Activated T-helper 1 cell treated with anti-CD3 and anti-CD28 coated beads, Interleukin-12 subunit alpha, Interleukin-12 subunit beta, Interleukin-2, Interleukin-4 antibody, amounts not matched to agents 30 ng/mL and 10 ng/mL and 1 ng/mL, durations not matched to agents 14 hours and 24 hours and 36 hours (primary cell): ENCODE data around the gene TRAK1. TPM values are rescaled to one million over a fixed set of nuclear protein-coding genes. Genes with fewer than 3 reads are reported as not detected.

Experiments used
- DNase-seq: peaks from one replicate; pipeline ENCODE4 v3.0.0; 2021; ENCODE audit warnings: low spot score
- H3K27ac Mint-ChIP-seq: one replicate; pipeline ENCODE4 v1.8.0; 2021; ENCODE audit warnings: mild to moderate bottlenecking, mixed read lengths
- H3K27me3 Mint-ChIP-seq: one replicate; pipeline ENCODE4 v1.8.0; 2022; ENCODE audit warnings: mild to moderate bottlenecking, moderate library complexity, mixed read lengths; ENCODE audit not compliant: insufficient read depth
- H3K36me3 Mint-ChIP-seq: one replicate; pipeline ENCODE4 v1.8.0; 2021; ENCODE audit warnings: low read depth, mixed read lengths
- H3K4me1 Mint-ChIP-seq: one replicate; pipeline ENCODE4 v1.8.0; 2021; ENCODE audit warnings: low read depth, mixed read lengths
- H3K4me3 Mint-ChIP-seq: one replicate; pipeline ENCODE4 v1.8.0; 2021; ENCODE audit warnings: mild to moderate bottlenecking, moderate library complexity, mixed read lengths
- H3K9me3 Mint-ChIP-seq: one replicate; pipeline ENCODE4 v1.8.0; 2021; ENCODE audit warnings: mixed read lengths
- intact Hi-C: fragments of 100-400 bp; cut with micrococcal nuclease; formaldehyde crosslinking; loops from one replicate; pipeline ENCODE4 v1.15.1; 2024
- total RNA-seq: library from RNA; stranded (reverse); gene quantifications from 2 replicates; pipeline ENCODE4 v1.2.3, GENCODE V29; 2022

TRAK1 gene
- total RNA-seq, 1 donor from 2014 or later, result 32.6 TPM

GRCh38 chr3:42213417-42213816, 122.3 kb downstream of the TRAK1 start:
- intact Hi-C loops, result no loop called here
- no peaks in the 10 kb centered on the region for H3K27me3 Mint-ChIP-seq
- H3K4me1 Mint-ChIP-seq, result peaks cover 46% of the 10 kb centered on the region
- DNase-seq, result no peak
- H3K4me3 Mint-ChIP-seq, result no peak overlapping the region
- peak overlapping the region; percentile 10 for H3K27ac Mint-ChIP-seq
- no peaks in the 10 kb centered on the region for H3K9me3 Mint-ChIP-seq
- H3K36me3 Mint-ChIP-seq, result peaks cover 21% of the 10 kb centered on the region

DNA sequence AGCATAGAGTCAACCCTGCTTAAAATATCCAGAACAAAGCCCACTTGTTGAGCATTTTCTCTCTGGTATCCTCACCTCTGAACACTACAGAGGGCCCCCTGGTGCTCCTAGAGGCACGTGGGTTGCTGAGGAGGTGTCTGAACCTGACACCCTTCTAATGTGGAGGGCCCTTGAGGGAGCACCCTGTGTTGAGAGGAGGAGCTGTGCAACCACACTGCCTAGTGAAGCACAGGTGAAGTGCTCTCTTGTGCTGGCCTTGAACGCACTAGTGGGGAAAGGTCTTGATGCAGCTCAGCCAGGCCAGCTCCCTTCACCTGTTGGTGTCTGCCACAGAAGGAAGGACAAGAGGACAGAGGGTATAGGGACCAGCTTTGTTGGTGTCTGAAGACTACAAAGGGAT, 122.9 kb downstream of the TRAK1 start:
- Mint-ChIP-seq H3K36me3 (peaks cover 19% of the 10 kb centered on the region), H3K27me3 (no peaks in the 10 kb centered on the region), H3K4me1 (peaks cover 46% of the 10 kb centered on the region), H3K27ac (no peak overlapping the region), H3K4me3 (no peak overlapping the region), H3K9me3 (no peaks in the 10 kb centered on the region)
- no peak for DNase-seq
- intact Hi-C loops, result no loop called here

GRCh38 chr3:42214565-42215283, 123.6 kb downstream of the TRAK1 start:
- intact Hi-C loops, result no loop called here
- no peaks in the 10 kb centered on the region for H3K27me3 Mint-ChIP-seq
- H3K36me3 Mint-ChIP-seq, result peaks cover 18% of the 10 kb centered on the region
- H3K4me3 Mint-ChIP-seq, result no peak overlapping the region
- no peak for DNase-seq
- no peaks in the 10 kb centered on the region for H3K9me3 Mint-ChIP-seq
- H3K27ac Mint-ChIP-seq, result peak overlapping the region; percentile 64
- peaks cover 46% of the 10 kb centered on the region for H3K4me1 Mint-ChIP-seq

GRCh38 chr3:42216302-42216701, 125.1 kb downstream of the TRAK1 start:
- H3K36me3 Mint-ChIP-seq, result peaks cover 14% of the 10 kb centered on the region
- no peaks in the 10 kb centered on the region for H3K9me3 Mint-ChIP-seq
- H3K4me3 Mint-ChIP-seq, result no peak overlapping the region
- DNase-seq, result no peak
- H3K27ac Mint-ChIP-seq, result peak overlapping the region; percentile 13
- peaks cover 46% of the 10 kb centered on the region for H3K4me1 Mint-ChIP-seq
- intact Hi-C loops, result no loop called here
- no peaks in the 10 kb centered on the region for H3K27me3 Mint-ChIP-seq

GRCh38 chr3:42216931-42217333, 125.8 kb downstream of the TRAK1 start:
- H3K27ac Mint-ChIP-seq, result no peak overlapping the region
- H3K4me3 Mint-ChIP-seq, result no peak overlapping the region
- intact Hi-C loops, result no loop called here
- peaks cover 46% of the 10 kb centered on the region for H3K4me1 Mint-ChIP-seq
- peaks cover 9% of the 10 kb centered on the region for H3K36me3 Mint-ChIP-seq
- H3K9me3 Mint-ChIP-seq, result no peaks in the 10 kb centered on the region
- no peak for DNase-seq
- H3K27me3 Mint-ChIP-seq, result no peaks in the 10 kb centered on the region

- Mint-ChIP-seq H3K27ac (no peak overlapping the region), H3K9me3 (no peaks in the 10 kb centered on the region), H3K36me3 (peaks cover 15% of the 10 kb centered on the region), H3K4me3 (no peak overlapping the region), H3K27me3 (no peaks in the 10 kb centered on the region), H3K4me1 (peaks cover 22% of the 10 kb centered on the region)
- intact Hi-C loops, result no loop called here
- DNase-seq, result no peak
Measured at GRCh38 chr3:42220436-42221121, 129.4 kb downstream of the TRAK1 start.

DNA sequence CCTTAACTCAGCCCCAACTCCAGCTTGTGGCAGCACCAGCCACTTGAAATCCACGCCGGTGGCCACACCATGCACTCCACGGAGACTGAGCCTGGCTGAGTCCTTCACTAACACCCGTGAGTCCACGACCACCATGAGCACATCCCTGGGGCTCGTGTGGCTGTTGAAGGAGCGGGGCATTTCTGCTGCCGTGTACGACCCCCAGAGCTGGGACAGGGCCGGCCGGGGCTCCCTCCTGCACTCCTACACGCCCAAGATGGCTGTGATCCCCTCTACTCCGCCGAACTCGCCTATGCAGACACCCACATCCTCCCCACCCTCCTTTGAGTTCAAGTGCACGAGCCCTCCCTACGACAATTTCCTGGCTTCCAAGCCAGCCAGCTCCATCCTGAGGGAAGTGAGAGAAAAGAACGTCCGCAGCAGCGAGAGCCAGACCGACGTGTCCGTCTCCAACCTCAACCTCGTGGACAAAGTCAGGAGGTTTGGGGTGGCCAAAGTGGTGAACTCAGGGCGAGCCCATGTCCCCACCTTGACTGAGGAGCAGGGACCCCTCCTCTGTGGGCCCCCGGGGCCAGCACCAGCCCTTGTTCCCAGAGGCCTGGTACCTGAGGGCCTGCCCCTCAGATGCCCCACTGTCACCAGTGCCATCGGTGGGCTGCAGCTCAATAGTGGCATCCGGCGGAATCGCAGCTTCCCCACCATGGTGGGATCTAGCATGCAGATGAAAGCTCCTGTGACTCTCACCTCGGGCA, 132.0 kb downstream of the TRAK1 start:
- intact Hi-C loops, result no loop called here
- Mint-ChIP-seq H3K36me3 (peaks cover 15% of the 10 kb centered on the region), H3K4me3 (no peak overlapping the region), H3K27me3 (no peaks in the 10 kb centered on the region), H3K4me1 (no peaks in the 10 kb centered on the region), H3K27ac (no peak overlapping the region), H3K9me3 (no peaks in the 10 kb centered on the region)
- DNase-seq, result no peak

DNA sequence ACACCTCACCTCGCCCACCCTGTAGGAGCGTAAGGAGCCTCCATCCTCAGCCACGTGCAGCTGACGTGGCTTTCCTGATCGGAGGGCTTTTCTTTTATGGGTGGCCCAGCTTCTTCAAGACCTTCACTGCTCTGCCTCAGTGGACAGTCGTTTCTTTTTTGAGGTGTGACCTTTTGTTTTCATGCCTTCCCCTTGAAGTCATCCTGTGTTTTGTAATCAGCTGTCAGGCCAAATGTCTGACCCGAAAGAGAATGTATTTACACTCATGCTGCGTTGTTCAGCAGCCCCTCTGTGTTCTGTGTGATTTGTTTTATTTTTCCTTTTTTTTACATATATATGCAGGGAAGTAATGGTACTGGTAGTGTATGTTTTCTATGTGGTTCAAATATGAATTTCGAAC, 133.0 kb downstream of the TRAK1 start:
- Mint-ChIP-seq H3K4me3 (no peak overlapping the region), H3K27ac (no peak overlapping the region), H3K27me3 (peaks cover 3% of the 10 kb centered on the region), H3K9me3 (no peaks in the 10 kb centered on the region), H3K4me1 (no peaks in the 10 kb centered on the region), H3K36me3 (peaks cover 15% of the 10 kb centered on the region)
- intact Hi-C loops, result no loop called here
- no peak for DNase-seq

DNA sequence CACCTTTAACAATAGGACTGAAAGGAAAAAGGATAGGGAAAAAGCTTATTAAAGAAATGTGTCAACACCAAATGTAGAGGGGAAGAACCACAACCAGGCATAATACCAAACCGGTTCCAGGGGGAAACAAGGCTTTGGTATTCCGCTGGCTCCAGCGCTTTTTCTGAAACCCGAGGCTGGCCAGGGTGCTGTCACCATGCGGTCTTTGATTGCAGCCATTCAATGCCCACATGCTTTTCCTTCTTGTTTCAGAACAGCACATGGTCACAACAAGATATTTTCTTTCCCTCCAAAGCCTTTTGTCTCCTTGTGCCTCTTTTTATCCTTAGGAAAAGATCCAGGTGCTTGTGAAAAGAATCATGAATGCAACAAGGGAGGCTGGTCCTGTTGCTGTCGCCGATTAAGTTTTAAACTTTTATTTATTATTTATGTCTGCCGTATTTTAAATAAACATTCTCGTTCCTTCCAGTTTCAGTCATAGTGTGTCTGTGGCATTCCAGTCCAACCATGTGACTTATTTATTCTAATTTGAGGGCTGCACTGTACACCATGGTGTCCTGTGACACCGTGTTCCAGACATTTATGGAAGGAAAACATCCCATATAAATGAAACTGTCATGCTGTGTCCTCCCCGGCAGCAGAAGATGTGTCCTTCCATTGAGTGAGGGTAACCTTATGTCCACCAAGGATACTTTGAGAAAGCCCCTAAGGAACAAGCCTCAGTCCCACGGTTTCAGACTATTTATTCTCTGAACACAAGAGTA, 133.7 kb downstream of the TRAK1 start:
- Mint-ChIP-seq H3K27ac (no peak overlapping the region), H3K36me3 (peaks cover 15% of the 10 kb centered on the region), H3K4me1 (no peaks in the 10 kb centered on the region), H3K9me3 (no peaks in the 10 kb centered on the region), H3K4me3 (no peak overlapping the region), H3K27me3 (peaks cover 3% of the 10 kb centered on the region)
- DNase-seq, result no peak
- intact Hi-C loops, result no loop called here

GRCh38 chr3:42225486-42226363, 134.6 kb downstream of the TRAK1 start:
- Mint-ChIP-seq H3K4me3 (no peak overlapping the region), H3K27me3 (peaks cover 3% of the 10 kb centered on the region), H3K27ac (no peak overlapping the region), H3K9me3 (no peaks in the 10 kb centered on the region), H3K36me3 (peaks cover 15% of the 10 kb centered on the region), H3K4me1 (no peaks in the 10 kb centered on the region)
- no peak for DNase-seq
- intact Hi-C loops, result no loop called here

DNA sequence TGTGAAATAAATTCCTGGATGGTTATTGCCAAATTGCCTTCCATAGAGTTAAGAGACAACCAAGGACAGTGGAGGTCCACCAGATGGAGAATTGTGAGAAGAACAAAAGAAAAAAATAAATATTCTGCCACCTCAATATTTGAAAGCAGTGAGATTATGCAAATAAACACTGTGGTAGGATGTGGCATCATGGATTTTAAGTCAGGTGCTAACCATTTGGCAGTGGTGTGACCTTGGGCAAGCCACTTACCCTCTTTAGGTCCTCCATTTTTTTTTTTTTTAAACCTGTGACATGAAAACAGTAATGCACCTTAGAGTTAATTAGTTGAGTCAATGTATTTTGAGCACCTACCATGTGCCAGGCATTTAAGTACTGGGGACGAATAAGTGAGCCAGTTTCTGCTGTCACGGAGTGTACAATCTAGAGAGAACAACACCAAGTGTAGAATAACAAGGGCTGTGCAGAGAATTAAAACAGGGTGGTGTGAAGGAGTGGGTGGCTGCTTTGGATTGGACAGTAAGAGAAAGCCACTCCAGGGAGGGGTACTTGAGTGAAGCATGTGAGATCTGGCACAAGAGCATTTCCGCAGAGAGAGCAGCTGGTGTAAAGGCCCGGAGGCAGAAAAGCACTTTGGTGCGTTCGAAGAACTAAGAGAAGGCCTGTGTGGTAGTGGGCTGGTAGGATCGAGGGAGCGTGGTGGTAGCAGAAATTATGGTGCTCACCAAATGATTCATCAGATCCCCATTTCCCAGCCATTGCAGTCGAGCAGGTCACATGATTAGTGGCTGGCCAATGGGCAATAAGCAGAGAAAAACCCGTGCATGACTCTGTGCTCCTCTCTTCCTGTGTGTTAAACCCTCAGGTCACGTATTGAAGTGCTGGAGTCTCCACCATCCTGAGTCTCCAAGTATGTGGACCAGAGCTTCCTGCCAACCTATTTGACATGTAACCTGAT, 135.6 kb downstream of the TRAK1 start:
- Mint-ChIP-seq H3K4me1 (no peaks in the 10 kb centered on the region), H3K27ac (no peak overlapping the region), H3K36me3 (peaks cover 15% of the 10 kb centered on the region), H3K27me3 (peaks cover 6% of the 10 kb centered on the region), H3K9me3 (no peaks in the 10 kb centered on the region), H3K4me3 (no peak overlapping the region)
- no peak for DNase-seq
- intact Hi-C loops, result no loop called here
